Colonic mucosa (tissue), 4 donors: Measurements from ENCODE around the gene TOGARAM1. TPM values are rescaled to one million over a fixed set of nuclear protein-coding genes. Genes with fewer than 3 reads are reported as not detected.

ENCODE experiments used
- DNase-seq: peaks from one replicate; pipeline ENCODE4 v3.0.0-alpha.2; 2020
- H3K27ac ChIP-seq: fragments of 200-600 bp; one replicate; pipeline ENCODE4 v1.8.0; 2021
- H3K27me3 ChIP-seq: fragments of 200-600 bp; one replicate; pipeline ENCODE4 v1.8.0; 2021
- H3K36me3 ChIP-seq: fragments of 200-600 bp; one replicate; pipeline ENCODE4 v1.8.0; 2021
- H3K4me1 ChIP-seq: fragments of 200-600 bp; one replicate; pipeline ENCODE4 v1.8.0; 2021; ENCODE audit warnings: mild to moderate bottlenecking
- H3K4me3 ChIP-seq: fragments of 200-600 bp; one replicate; pipeline ENCODE4 v1.8.0; 2021
- H3K9ac ChIP-seq, 2 donors: one replicate each; pipeline ENCODE4 v1.7.0; 2013; ENCODE audit warnings: control low read depth in 2 of 2, low read depth in 2 of 2, low read length in 2 of 2
- H3K9me3 ChIP-seq: fragments of 200-600 bp; one replicate; pipeline ENCODE4 v1.8.0; 2021
- CTCF ChIP-seq: fragments of 200-600 bp; IDR thresholded peaks from one replicate; pipeline ENCODE4 v1.8.0; 2022; ENCODE audit warnings: antibody characterized with exemption, mild to moderate bottlenecking
- intact Hi-C: fragments of 100-400 bp; cut with DNase I; formaldehyde crosslinking; loops from one replicate; pipeline ENCODE4 v1.14.1; 2022
- total RNA-seq, 2 donors: library from RNA; stranded (reverse); fragmentation: NEBNext Ultra II Directional in 1 of 2; extraction: Animal tissue kit (Norgen Biotek cat#: 25700) in 1 of 2; gene quantifications; one replicate each; pipeline ENCODE4 v1.2.1, GENCODE V29; 2021
- donor health status: healthy.
- donor health status: DM: no; HTN: no; CAD: no.
- donor health status: DM: no; HTN: no; CAD: no.

The TOGARAM1 gene
- total RNA-seq, 2 donors from 2014 or later = 8.8 to 10.7 TPM

GRCh38 chr14:45103806-45104205 lies 141.8 kb downstream of the TOGARAM1 start:
- no peaks in the 10 kb centered on the region for H3K27me3 ChIP-seq
- no peak overlapping the region for H3K4me3 ChIP-seq
- H3K27ac ChIP-seq = no peak overlapping the region
- no peak overlapping the region for H3K9ac ChIP-seq
- intact Hi-C loops = no loop called here
- DNase-seq = no peak
- H3K36me3 ChIP-seq = peaks cover 5% of the 10 kb centered on the region
- no peaks in the 10 kb centered on the region for H3K4me1 ChIP-seq
- H3K9me3 ChIP-seq = no peaks in the 10 kb centered on the region
- TF ChIP-seq CTCF = no peak

- H3K4me1 ChIP-seq = no peaks in the 10 kb centered on the region
- no peak overlapping the region for H3K9ac ChIP-seq
- no peaks in the 10 kb centered on the region for H3K9me3 ChIP-seq
- peaks cover 5% of the 10 kb centered on the region for H3K36me3 ChIP-seq
- no peak overlapping the region for H3K4me3 ChIP-seq
- TF ChIP-seq CTCF = no peak
- H3K27ac ChIP-seq = no peak overlapping the region
- intact Hi-C loops = no loop called here
- no peaks in the 10 kb centered on the region for H3K27me3 ChIP-seq
- DNase-seq = no peak
Measured at GRCh38 chr14:45104561-45104960, 142.6 kb downstream of the TOGARAM1 start.

GRCh38 chr14:45112896-45113781 lies 151.1 kb downstream of the TOGARAM1 start:
- Histone ChIP-seq H3K9ac (no peak overlapping the region), H3K36me3 (peaks cover 15% of the 10 kb centered on the region), H3K9me3 (no peaks in the 10 kb centered on the region), H3K4me1 (peaks cover 4% of the 10 kb centered on the region), H3K4me3 (no peak overlapping the region), H3K27me3 (no peaks in the 10 kb centered on the region), H3K27ac (no peak overlapping the region)
- no peak for TF ChIP-seq CTCF
- intact Hi-C loops = no loop called here
- DNase-seq = no peak

GRCh38 chr14:45114327-45114726 lies 152.3 kb downstream of the TOGARAM1 start:
- intact Hi-C loops = no loop called here
- H3K9ac ChIP-seq = no peak overlapping the region
- no peaks in the 10 kb centered on the region for H3K9me3 ChIP-seq
- H3K36me3 ChIP-seq = peaks cover 19% of the 10 kb centered on the region
- H3K27ac ChIP-seq = no peak overlapping the region
- H3K27me3 ChIP-seq = no peaks in the 10 kb centered on the region
- no peak for TF ChIP-seq CTCF
- DNase-seq = no peak
- peaks cover 4% of the 10 kb centered on the region for H3K4me1 ChIP-seq
- no peak overlapping the region for H3K4me3 ChIP-seq

GRCh38 chr14:45118594-45118993 lies 156.6 kb downstream of the TOGARAM1 start:
- Histone ChIP-seq H3K4me1 (no peaks in the 10 kb centered on the region), H3K27me3 (no peaks in the 10 kb centered on the region), H3K4me3 (no peak overlapping the region), H3K36me3 (peaks cover 11% of the 10 kb centered on the region), H3K27ac (no peak overlapping the region), H3K9me3 (no peaks in the 10 kb centered on the region), H3K9ac (no peak overlapping the region)
- no peak for TF ChIP-seq CTCF
- no peak for DNase-seq
- intact Hi-C loops = no loop called here
